ENCODE data around the gene SPATA20. TPM values are rescaled to one million over a fixed set of nuclear protein-coding genes. Genes with fewer than 3 reads are reported as not detected.

The SPATA20 gene
- total RNA-seq, result 67.6 and 68.8 TPM in 2 replicates

GRCh38 chr17:50547035-50547735, at the start of gene SPATA20:
TSS of gene SPATA20 (plus strand) at chr17:50547174. CDS start at chr17:50547209, 35 bp downstream.

GRCh38 chr17:50507871-50508572, 39.0 kb upstream of the SPATA20 start, which contains the start of gene MYCBPAP:
TSS of gene MYCBPAP (plus strand) at chr17:50508439. CDS start at chr17:50508675, 236 bp downstream.

GRCh38 chr17:50532452-50533024, 14.4 kb upstream of the SPATA20 start, which contains the start of gene EPN3:
TSS of gene EPN3 (plus strand) at chr17:50532735. CDS start at chr17:50536557, 3,822 bp downstream.

GRCh38 chr17:50560185-50560824, 13.3 kb downstream of the SPATA20 start, which contains the start of gene CACNA1G:
TSS of gene CACNA1G (plus strand) at chr17:50560715. CDS start at chr17:50561460, 745 bp downstream.

Other genes starting within 250 kb of the SPATA20 start
- 48.9 and 61.4 TPM in 2 replicates for gene XYLT2, start 201.0 kb upstream of the SPATA20 start, total RNA-seq
- gene MRPL27, start 174.0 kb upstream of the SPATA20 start, total RNA-seq, result 58.3 and 65.5 TPM in 2 replicates
- 5.0 and 9.2 TPM in 2 replicates for gene EME1, start 173.9 kb upstream of the SPATA20 start, total RNA-seq
- 133 and 169 TPM in 2 replicates for gene LRRC59, start 149.7 kb upstream of the SPATA20 start, total RNA-seq
- 10.2 and 14.9 TPM in 2 replicates for gene ACSF2, start 121.0 kb upstream of the SPATA20 start, total RNA-seq
- not detected in 2 replicates for gene CHAD, start 78.3 kb upstream of the SPATA20 start, total RNA-seq
- 15.7 and 18.5 TPM in 2 replicates for gene RSAD1, start 68.3 kb upstream of the SPATA20 start, total RNA-seq
- gene MYCBPAP, start 38.7 kb upstream of the SPATA20 start, total RNA-seq, result 1.7 and 2.4 TPM in 2 replicates
- 0.13 TPM in 1 of 2 replicates, not detected in the other for gene EPN3, start 14.4 kb upstream of the SPATA20 start, total RNA-seq
- gene CACNA1G, start 13.5 kb downstream of the SPATA20 start, total RNA-seq, result 0.37 and 0.40 TPM in 2 replicates
- 5.4 and 7.4 TPM in 2 replicates for gene ABCC3, start 87.7 kb downstream of the SPATA20 start, total RNA-seq
- 28.7 and 32.6 TPM in 2 replicates for gene ANKRD40, start 160.7 kb downstream of the SPATA20 start, total RNA-seq
- gene LUC7L3, start 172.4 kb downstream of the SPATA20 start, total RNA-seq, result 26.4 and 28.7 TPM in 2 replicates
- gene ANKRD40CL, start 220.3 kb downstream of the SPATA20 start, total RNA-seq, result not detected in 2 replicates